ENCODE results near the gene BTN2A1.
A peak's percentile ranks its signal among the peaks of the same experiment; 100 is the strongest.

The BTN2A1 gene

DNA sequence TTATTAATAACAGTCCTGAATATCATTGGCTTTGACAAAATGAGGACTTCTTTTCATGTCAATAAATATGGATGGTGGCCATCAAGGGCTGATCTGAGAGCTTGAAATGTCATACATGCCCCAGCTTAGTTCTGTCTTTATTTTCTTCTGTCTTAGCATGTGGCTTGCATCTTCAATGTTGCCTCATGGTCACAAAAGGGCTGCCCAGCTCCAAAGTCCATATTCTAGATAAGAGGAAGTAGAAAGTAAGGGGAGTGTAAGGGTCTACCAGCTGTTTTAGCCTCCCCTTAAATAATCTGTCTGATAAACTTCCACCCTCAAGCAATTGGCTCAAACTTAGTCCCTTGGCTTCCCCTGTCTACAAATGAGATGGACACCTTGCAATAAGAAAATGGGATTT lies 14.2 kb downstream of the BTN2A1 start:
- no peak for DNase-seq

DNA sequence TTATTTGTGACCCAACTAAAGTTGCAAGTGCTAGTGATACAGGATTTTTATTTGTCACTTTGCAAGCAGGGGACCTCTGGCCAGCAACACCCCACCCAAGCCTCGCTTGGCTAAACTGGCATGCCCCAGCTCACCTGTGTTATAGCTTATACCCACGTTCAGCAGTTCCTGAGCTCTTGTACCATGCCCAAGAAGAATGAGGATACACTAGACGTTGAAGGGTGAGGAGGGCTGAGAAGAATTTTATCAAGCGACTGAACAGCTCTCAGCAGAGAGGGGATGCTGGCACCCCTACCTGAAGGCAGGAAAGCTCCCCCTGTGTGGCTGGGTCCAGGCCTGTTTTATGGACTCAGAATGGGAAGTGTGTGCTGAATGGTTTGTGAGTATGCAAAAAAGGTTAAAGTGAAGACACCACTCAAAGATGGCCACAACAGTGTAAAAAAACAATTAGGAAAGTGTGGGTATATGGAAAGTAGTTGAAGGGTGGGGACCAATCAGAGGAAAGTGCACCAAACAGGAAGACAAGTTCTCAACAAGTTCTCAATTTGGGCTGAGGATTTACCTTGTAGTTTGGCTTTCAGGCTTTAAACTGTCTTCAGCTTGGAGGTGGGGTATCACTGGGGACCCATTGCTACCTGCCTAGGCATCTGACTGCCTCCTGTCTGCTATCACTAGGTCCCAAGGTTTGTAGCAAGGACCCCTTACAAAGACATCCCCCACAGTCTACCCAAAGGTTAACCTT lies 15.0 kb downstream of the BTN2A1 start:
- no peak for DNase-seq

DNA sequence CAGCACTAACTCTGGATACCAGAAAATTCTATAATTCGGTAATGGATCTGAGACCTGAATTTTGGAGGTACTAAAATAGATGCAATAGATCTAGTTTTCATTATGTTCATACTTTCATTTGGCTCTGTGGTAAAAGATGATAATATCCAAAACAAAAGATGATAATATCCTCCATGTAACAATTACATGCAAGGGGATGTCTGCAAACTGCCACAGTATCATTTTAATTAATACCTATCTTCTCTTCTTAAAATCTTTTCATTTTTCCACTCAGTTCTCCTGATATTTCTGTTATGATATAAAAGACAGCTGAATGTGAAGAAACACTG lies 15.6 kb downstream of the BTN2A1 start:
- DNase-seq: no peak

DNA sequence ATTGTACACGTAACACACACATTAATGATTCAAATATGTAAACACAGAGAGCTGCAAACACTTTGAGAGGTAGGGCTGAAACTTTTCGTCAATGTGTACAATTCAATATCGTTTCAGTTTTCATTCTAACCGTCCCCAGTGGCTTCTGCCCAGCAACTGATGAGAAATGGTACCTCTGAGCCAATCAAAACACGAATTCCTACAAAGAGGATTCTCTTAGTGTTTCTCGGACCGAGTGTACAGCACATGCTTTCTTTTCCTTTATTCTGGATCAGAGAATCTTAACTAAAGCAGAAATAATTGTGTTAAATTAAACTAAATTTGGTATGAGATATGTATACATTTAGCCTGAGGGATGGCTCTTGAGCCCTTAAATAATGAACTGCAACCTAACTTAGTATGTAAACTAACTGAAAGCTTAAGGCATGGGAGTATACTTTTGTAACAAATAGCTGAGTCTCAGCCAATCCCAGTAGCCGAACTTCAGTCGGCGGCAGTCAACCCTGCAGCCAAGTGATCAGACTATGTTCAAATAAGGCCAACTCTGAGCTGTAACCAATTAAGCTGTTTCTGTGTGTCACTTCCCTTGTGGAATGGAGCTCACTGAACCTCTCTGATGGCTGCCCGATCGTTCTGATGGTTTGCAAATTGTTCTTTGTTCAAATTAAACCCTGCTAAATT lies 16.1 kb downstream of the BTN2A1 start:
- peak; percentile 94 for DNase-seq

DNA sequence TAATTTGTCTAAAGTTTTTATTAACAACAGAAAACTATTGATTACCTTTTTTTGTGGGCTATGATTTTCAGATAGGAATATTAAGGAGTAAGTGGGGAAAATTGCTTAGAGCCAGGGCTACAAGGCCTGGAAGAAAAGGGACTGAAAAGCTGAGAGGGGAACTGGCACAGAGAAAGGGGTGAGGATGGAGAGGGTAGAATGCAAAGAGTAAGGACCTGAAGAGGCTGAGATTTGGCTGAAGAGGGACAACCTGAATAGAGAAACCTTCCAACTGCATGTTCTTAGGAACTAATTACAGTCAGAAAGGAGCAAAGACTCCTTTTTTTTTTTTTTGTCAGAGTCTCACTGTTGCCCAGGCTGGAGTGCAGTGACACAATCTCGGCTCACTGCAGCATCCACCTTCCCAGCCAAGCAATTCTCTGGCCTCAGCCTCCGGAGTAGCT lies 16.7 kb downstream of the BTN2A1 start:
- DNase-seq: peak; percentile 55

DNA sequence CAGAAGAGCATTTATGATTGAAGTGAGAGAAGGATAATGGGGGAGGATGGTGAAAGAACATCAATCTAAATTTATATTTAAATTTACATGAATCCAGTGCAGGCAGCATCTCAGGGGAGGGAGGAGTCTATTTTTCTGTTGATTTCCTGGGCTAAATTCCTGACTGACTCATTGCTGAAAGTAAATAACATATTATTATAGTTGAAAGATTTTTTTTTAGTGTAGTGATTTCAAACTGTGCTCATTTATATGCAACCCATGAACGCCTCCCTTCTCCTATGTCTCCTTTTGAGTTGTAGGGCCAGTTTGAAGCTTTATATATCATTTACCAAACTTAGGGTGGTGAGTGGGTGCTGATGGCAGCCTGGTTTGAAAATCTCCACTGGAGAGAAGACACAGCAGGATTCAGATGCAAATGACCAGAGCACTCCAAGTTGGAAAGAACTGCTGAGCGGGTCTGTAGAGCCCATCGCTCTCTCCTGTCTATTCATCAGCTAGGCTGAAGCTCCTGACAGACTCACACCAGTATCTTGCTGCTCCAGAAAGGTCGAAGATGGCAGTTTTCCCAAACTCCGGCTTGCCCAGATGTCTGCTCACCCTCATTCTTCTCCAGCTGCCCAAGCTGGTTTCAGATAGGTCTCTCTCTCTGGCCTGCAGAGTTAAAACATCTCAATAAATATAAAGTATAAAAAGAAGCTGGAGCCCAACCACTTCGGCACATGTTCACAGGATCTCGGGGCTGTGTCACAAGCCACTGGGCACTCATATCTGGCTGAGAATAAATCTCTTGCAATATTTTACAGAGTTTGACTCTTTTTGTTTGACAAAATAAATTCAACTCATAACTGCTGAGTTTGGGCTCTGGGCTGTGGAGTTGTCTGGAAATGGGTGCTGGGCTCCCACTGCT lies 18.3 kb downstream of the BTN2A1 start:
- DNase-seq: no peak

DNA sequence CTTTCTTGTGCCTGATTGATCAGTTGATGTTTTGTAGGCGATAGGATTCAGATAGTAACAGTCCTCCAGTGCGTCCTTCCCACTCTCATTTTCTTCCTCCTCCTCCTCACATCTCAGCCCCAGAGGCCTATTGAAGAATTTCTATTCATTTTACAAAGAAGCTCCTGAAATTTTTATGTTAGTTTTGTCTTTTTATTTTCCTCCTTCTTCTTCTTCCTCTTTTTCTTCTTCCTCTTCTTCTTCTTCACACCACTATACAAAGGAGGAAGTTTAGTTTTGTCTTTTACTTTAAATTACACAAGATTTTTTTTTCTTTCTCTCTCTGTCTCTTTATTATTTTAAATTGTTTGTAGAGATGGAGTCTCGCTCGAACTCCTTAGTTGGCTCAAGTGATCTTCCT lies 19.1 kb downstream of the BTN2A1 start:
- no peak for DNase-seq

DNA sequence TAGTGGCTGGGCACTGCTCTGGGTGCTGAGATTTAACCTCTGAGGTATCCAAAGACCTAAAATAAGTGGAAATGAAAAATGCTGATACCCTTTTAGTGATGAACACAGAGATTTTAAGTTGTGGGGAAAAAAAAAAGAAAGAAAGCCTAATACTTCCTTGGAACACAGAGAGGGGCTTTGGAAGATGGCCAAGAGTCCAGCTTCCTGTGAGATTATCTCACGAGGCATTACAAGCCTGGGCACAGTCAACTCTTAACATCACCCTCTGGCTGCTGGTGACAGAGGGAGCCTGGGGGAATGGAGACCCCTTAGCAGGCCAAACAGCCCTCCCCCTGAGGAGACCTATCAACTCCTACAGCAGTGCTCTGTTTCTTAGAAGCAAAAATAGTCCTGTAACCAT lies 19.7 kb downstream of the BTN2A1 start:
- no peak for DNase-seq

DNA sequence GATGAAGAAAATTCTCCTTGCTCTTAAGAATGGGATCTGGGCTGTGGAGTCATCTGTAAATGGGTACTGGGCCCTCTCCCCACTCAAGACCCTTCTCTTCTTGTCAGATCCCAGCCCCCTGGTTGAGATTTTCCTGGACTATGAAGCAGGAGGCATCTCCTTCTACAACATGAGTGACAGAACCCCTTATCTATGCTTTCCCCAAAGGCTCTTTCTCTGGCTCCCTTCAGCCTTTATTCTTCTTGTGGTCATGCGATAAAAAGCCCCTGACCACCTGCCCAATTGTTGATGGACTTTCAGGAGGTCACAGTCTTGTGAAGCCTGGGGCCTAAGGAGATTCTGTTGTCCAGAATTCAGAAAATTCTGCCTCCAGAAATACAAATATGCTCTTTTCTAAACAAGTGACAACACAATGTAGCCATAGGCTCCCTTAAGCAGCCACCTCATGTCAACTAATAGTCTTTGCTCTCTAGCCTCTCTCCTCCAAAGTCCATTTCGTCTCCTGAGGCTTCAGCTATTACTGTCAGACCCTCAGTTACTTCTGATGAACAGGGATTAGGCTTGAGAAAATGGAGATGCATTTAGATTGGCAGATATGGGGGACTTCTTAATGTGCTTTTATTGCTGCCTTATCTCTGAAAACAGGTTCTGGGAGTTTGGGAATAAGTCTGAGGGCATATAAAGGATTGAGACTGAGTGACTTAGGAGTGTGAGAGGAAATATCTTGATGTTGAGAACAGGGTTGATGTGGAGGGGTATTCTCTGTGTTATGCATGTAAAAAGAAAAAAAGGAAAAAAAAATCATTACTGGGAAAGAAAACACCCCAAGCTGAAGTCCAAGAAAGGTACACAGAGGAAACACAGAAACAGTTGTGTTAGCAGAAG lies 20.6 kb downstream of the BTN2A1 start:
- DNase-seq: no peak

DNA sequence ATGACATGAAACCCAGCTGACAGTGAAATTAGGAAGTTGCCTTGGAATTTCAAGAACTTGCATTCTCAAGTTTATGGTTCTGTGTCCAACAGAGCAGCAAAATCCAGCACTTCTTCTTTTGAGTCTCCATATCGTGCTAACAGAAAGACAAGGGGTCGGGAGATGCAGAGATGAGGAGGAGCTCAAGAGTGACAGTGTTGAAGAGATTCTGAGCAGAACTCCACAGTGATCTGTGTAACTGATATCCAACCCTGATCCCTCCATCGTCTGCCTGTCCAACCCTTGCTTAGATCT lies 21.2 kb downstream of the BTN2A1 start:
- no peak for DNase-seq

DNA sequence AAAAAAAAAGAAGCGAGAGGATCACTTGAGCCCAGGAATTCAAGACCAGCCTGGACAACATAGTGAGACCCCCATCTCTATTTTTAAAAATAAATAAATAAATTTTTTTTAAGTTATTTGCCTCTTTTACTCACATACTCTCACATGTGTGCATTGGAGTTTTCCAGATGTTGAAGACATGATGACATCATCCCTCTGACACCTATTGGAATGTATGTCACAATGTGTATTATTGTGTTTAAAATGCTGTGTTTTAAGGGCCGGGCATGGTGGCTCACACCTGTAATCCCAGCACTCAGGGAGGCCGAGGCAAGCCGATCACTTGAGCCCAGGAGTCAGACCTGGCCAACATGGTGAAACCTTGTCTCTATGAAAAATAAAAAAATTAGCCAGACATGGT lies 24.6 kb downstream of the BTN2A1 start:
- DNase-seq: no peak

DNA sequence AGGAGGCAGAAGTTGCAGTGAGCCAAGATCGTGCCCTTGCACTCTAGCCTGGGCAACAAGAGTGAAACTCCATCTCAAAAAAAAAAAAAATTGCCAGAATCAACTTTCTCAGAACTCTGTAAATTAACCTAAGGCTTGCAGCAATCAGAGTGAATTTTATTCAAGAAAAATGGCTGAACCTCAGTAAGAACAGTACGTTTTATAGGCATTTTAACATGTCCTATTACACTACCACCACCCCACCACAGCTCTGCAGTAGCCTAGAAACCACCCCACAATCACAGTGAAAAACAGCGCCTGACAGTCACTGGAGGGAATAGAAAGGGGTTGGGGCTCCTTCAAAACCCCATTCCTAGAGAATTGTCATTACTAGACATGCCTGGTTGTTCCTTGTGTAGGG lies 26.0 kb downstream of the BTN2A1 start:
- DNase-seq: no peak

DNA sequence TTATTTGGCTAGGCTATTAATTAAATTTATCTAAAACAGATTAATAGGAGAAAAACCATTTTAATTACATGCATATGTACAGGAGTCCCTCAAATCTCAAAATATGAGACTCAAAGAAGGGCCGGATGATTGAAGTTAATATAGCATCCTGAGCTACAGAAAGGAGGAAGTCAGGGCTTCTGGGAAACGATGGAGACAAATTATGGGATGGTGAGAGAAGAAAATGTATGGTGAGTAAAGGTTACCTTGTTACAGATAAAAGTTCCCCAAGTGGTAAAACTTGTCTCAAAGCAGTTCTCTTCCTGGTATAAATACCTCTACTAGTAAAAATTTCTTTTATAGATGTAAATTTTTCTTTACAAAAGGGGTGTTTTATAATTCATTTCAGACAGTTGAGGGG lies 26.4 kb downstream of the BTN2A1 start:
- DNase-seq: no peak

DNA sequence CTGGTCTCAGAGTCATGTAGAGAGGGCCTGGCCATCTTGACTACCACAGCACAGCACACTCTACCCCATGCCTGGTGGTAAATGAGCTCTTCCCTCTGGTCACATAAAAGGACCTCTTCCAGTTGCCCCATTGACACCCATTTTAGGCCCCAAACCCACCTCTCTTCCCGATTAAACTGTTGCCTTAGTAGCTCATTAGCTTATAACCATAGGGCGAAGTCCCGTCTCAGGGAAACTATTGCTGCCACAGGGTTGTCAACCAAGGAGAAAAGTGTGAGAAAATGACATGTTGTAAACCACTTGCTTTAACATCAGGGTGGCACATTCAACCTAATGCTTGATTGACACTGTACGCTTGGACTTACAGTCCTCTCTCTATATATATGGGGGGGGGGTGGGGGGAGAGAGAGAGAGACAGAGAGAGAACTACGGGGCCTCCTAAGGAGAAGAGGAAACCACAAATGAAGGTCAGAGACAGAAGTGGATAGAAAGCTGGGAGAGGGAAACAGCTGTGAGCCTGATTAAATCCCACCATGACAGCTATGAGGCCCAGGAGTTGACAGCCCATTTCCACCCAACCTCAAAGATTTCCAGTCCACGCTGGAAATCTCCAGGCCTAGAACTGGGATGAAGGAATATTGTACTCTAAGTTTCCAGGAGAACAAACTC lies 27.5 kb downstream of the BTN2A1 start:
- no peak for DNase-seq

DNA sequence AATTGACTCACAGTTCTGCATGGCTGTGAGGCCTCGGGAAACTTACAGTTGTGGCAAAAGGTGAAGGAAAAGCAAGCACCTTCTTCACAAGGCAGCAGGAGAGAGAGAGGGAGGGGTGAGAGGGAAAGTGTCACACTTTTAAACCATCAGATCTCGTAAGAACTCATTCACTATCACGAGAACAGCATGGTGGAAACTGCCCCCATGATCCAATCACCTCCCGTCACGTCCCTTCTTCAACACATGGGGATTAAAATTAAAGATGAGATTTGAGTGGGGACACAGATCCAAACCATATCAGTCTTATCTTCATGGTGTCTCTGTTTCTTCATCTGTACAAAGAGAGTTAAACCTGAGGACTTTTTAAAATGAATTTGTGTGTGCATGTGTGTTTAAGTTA lies 28.6 kb downstream of the BTN2A1 start:
- no peak for DNase-seq

DNA sequence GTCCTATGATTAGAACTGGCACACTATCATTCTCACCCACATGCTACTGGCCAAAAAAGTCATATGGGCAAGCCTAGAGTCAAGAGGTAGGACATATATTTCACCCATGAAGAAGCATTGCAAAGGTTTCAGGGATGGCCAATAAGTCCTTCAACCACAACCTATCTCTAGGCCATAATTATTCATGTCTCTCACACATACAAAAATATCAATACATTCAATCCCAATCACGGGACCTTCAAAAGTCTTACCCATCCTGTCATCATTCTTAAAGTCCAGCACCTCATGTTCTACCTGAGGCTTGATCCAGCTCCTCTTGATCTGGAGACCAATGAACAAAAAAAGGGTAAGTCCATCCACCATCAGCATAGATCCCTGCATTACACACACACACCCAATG lies 29.7 kb downstream of the BTN2A1 start:
- no peak for DNase-seq

DNA sequence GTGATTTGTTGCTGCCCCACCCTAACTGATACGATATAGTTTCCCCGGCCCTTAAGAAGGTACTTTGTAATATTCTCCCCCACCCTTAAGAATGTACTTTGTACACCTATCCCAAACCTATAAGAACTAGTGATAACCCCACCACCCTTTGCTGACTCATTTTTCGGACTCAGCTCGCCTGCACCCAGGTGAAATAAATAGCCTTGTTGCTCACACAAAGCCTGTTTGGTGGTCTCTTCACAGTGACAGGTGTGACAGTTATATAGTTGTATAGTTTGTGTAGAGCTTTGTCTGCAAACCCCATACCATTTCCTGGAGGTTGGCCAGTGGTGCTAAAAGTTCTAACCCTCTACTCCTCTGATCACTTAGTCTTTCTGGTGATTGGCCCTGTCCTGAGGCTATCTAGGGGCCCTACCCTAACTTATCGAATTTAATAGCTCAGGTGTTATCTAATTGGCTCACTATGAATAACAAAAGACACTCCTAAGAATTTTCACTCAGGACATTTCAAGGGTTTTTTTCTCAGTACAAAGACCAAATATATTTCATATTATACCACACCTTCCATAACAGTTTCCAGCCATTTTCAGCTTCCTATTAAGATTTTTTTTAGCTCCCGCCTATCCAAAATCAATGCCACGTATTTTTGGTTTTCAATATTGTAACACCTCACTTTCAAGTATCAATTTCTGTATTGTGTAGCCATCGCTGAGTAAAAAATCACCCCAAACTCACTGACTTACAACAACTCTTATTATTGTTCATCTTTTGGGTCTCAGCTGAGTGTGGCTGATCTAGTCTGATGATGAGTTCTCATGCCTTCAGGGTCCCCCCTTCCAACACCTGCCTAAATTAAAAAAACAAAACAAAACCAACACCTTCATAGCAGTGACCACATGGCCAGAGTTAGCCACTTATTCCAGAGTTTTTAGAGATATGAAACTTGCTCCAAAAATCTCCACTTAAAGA lies 32.5 kb downstream of the BTN2A1 start:
- DNase-seq: no peak

DNA sequence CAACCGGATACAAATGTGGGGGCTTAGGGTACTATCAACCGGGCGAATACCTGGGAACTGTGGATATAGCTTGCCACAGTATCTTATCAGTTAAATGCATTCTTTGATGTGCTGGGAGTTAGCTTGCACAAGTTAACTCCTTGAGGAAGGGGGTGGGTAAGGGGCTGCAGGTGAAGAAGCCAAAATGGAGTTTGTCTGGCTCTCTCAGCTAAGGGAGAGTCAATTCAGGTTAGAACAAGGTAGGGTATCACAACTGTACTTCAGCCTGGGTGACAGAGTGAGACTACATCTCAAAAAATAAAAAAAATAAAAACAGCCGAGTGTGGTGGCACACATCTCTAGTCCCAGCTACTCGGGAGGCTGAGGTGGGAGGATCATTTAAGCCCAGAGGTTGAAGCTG lies 33.8 kb downstream of the BTN2A1 start:
- DNase-seq: no peak

DNA sequence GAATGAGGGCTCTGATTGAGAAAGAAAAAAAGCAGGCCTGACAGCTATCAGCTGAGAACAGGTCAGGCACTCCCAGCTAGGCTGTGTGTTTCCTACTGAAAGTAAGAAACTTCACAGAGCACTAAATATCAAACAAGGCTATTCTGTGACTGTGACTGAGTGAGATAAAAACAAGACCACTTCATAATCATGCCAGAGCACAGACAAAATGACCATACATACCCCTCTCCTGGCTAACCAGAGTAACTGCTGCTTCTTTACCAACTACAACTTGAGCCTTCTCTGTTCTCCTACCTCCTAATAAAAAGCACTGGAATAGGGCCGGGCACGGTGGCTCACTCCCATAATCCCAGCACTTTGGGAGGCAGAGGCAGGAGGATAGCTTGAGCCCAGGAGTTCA lies 35.5 kb downstream of the BTN2A1 start:
- DNase-seq: no peak

DNA sequence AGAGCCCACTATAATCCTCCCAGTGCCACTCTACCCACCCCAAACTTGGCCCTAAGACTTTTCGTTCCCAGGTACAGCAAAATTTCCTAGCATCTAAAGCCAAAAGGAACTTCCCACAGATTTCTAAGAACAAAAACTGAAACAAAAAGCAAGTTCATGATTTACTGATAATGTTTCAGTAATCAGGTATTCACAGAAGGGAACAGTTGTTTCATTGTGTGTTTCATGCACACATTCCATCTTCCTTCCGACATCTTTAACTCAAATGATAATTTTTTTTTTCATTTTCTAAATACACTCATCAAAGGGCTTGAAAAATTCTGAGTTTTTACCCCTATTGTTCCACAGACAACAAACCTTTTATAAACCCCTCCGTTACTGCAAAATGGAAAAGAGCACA lies 36.4 kb downstream of the BTN2A1 start:
- no peak for DNase-seq

DNA sequence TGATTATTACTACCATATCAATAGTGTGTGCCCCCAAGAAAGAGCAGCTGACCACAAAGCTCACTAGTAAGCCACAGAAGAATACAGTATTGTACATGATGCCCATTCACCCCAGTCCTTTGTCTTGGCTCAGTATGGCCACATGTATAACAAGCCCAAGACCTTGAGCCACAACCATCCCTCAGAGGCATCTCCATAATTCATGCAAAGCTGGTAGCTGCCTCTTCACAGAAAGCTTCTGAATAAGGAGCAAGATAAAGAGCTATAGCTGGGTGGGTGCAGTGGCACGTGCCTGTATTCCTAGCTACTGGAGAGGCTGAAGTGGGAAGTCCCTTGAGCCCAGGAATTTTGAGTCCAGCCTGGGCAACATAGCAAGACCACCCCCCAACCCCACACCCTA lies 37.5 kb downstream of the BTN2A1 start:
- DNase-seq: no peak

Measured in NCI-H69 (cell line).